Kidney (tissue), 14 donors: ENCODE data around the gene ANKRD44. TPM values are rescaled to one million over a fixed set of nuclear protein-coding genes. Genes with fewer than 3 reads are reported as not detected.
"Not testable (repeated sequence)": the region's sequence is repeated elsewhere in the genome, so short reads cannot be mapped to it uniquely, and the experiment has no call there.

Experiments used
- DNase-seq, 5 donors: peaks; one replicate each; pipeline ENCODE4 v3.0.0-alpha.2; 2013 to 2020
- FAIRE-seq: peaks from 2 replicates; lab custom pipeline; 2012; peaks lifted over from hg19 to GRCh38; lab: Jason Lieb, UNC
- H3K27ac ChIP-seq, 2 donors: one replicate each; pipeline ENCODE4 v1.7.0; 2013; ENCODE audit warnings: low read depth in 2 of 2, low read length in 2 of 2, inconsistent platforms in 1 of 2
- H3K27me3 ChIP-seq: one replicate; pipeline ENCODE4 v1.7.1; 2013; ENCODE audit warnings: low read length, inconsistent platforms; ENCODE audit not compliant: control insufficient read depth, insufficient read depth
- H3K36me3 ChIP-seq, 3 donors: one replicate each; pipeline versions ENCODE4 v1.7.0 to v1.7.1; 2013; ENCODE audit warnings: low read length in 3 of 3, control low read depth in 1 of 3, inconsistent platforms in 1 of 3; ENCODE audit not compliant: insufficient read depth in 3 of 3, control insufficient read depth in 2 of 3
- H3K4me1 ChIP-seq, 3 donors: one replicate each; pipeline versions ENCODE4 v1.7.0 to v1.7.1; 2013; ENCODE audit warnings: low read length in 3 of 3, inconsistent platforms in 1 of 3, low read depth in 1 of 3; ENCODE audit not compliant: control insufficient read depth in 2 of 3, insufficient read depth in 2 of 3
- H3K4me3 ChIP-seq, 3 donors: one replicate each; pipeline versions ENCODE4 v1.7.0 to v1.8.1; 2013; ENCODE audit warnings: low read length in 3 of 3, control low read depth in 1 of 3, inconsistent platforms in 1 of 3
- H3K9ac ChIP-seq, 3 donors: one replicate each; pipeline versions ENCODE4 v1.7.0 to v1.7.1; 2013; ENCODE audit warnings: low read length in 3 of 3, control low read depth in 1 of 3, inconsistent platforms in 1 of 3
- H3K9me3 ChIP-seq, 3 donors: one replicate each; pipeline versions ENCODE4 v1.7.0 to v1.7.1; 2013; ENCODE audit warnings: low read length in 3 of 3, control low read depth in 1 of 3, inconsistent platforms in 1 of 3; ENCODE audit not compliant: control insufficient read depth in 2 of 3, insufficient read depth in 1 of 3
- CTCF ChIP-seq: IDR thresholded peaks from 3 replicates; pipeline ENCODE4 v1.5.1; 2012; ENCODE audit warnings: mild to moderate bottlenecking, moderate library complexity, borderline replicate concordance; ENCODE audit not compliant: insufficient read depth; ENCODE audit errors: extremely low read depth
- intact Hi-C: fragments of 100-400 bp; cut with DNase I; formaldehyde crosslinking; loops from one replicate; pipeline ENCODE4 v1.11.1; 2022
- polyA plus RNA-seq: library from polyadenylated mRNA; stranded (reverse); fragments of 350-450 nt; fragmentation: Illumina TruSeq; extraction: RNeasy Lipid Tissue Mini Kit (QIAGEN cat#74804); gene quantifications from one replicate; pipeline ENCODE4 v1.2.3, GENCODE V29; 2014; ENCODE audit warnings: low read depth, low replicate concordance; ENCODE audit not compliant: insufficient read depth
- total RNA-seq: library from RNA; stranded (reverse); fragmentation: NEBNext Ultra II Directional; extraction: Animal tissue kit (Norgen Biotek cat#: 25700); gene quantifications from one replicate; pipeline ENCODE4 v1.2.1, GENCODE V29; 2021
- donor health status: control.
- donor health status: control.
- donor health status: control.
- donor health status: control.
- donor health status: control.
- donor health status: DM: yes; HTN: yes; CAD: no.
- donor health status: Normal renal cell carcinoma (clear cell type).

The ANKRD44 gene
- total and polyA plus RNA-seq, 2 donors from 2014 or later = 2.2 to 39.2 TPM

- no peaks in the 10 kb centered on the region for H3K4me1 ChIP-seq
- H3K27me3 ChIP-seq = no peaks in the 10 kb centered on the region
- intact Hi-C loops = no loop called here
- FAIRE-seq = no peak
- DNase-seq = no peak
- no peaks in the 10 kb centered on the region for H3K36me3 ChIP-seq
- H3K27ac ChIP-seq = no peak overlapping the region
- no peak for TF ChIP-seq CTCF
- H3K9me3 ChIP-seq = no peaks in the 10 kb centered on the region
- no peak overlapping the region for H3K9ac ChIP-seq
- H3K4me3 ChIP-seq = no peak overlapping the region
Observed at GRCh38 chr2:197292619-197293018, 18.0 kb downstream of the ANKRD44 start.

- H3K9ac ChIP-seq, FAIRE-seq, H3K27ac ChIP-seq, H3K4me1 ChIP-seq, H3K9me3 ChIP-seq, DNase-seq, H3K27me3 ChIP-seq, H3K4me3 ChIP-seq, intact Hi-C loops, H3K36me3 ChIP-seq: not testable (repeated sequence)
Observed at GRCh38 chr2:197287596-197287932, 23.0 kb downstream of the ANKRD44 start.

- H3K27me3 ChIP-seq = no peaks in the 10 kb centered on the region
- no peaks in the 10 kb centered on the region for H3K4me1 ChIP-seq
- H3K9ac ChIP-seq = no peak overlapping the region
- TF ChIP-seq CTCF = no peak
- H3K36me3 ChIP-seq = no peaks in the 10 kb centered on the region
- FAIRE-seq (peak; percentile 78), DNase-seq (no peak)
- no peak overlapping the region for H3K27ac ChIP-seq
- no peak overlapping the region for H3K4me3 ChIP-seq
- intact Hi-C loops = no loop called here
- H3K9me3 ChIP-seq = no peaks in the 10 kb centered on the region
Observed at GRCh38 chr2:197286805-197287595, 23.6 kb downstream of the ANKRD44 start.

GRCh38 chr2:197285361-197285760 lies 25.2 kb downstream of the ANKRD44 start:
- TF ChIP-seq CTCF = no peak
- FAIRE-seq (no peak), DNase-seq (peak in 2 of 5 donors; percentile 32 to 40)
- H3K27ac ChIP-seq = no peak overlapping the region
- no peak overlapping the region for H3K4me3 ChIP-seq
- no peaks in the 10 kb centered on the region for H3K9me3 ChIP-seq
- H3K36me3 ChIP-seq = no peaks in the 10 kb centered on the region
- no peaks in the 10 kb centered on the region for H3K4me1 ChIP-seq
- H3K9ac ChIP-seq = no peak overlapping the region
- intact Hi-C loops = no loop called here
- H3K27me3 ChIP-seq = no peaks in the 10 kb centered on the region
